ENCODE data around the gene NRG3.

Gene NRG3

GRCh38 chr10:81885491-81885890, 10.5 kb downstream of the NRG3 start:
- no peak for DNase-seq

DNA sequence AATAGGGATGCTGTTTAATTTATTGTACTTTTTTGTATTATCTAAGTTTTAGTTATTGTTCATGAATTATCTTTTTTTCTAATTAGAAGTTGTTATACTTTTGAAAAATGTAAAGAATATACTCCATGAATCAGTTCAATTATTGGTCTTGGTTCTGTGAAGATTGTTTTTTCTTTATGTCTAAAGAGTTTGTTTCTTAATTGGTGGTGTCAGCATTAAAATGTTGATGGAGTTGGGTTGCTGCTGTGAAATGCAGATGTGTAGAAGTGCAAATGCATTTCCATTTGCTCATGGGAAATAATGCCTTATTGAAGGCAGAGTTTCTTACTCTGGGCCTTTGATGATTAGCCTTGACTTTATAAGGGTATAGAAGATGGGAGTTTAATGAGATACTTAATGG, 11.9 kb downstream of the NRG3 start:
- DNase-seq = no peak

DNA sequence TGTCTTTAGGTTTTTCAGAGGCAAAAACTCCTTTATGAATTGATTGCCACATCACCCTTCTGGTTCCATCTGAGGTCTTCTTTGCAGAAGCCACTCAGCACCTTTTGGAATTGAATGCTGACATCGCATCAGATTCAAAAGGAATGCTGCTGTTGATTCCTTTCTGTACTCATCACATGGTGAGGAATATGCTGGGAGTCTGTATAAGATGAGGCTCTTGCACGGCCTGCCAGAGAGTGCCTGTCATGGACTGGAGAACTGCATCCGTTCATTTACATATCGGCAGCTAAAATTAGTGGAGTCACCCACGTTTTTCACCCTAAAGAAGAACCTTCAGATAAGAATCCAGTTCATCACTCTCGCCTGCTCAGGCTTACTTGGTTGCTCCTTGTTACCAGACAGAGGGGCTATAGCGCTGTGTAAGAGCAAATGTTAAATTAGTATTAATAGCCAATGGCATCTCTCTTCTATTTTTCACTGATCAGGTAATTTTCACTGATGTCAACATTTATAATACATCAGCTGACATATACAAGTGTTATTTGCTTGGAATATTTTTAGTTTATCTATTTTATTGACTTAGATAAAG, 14.3 kb downstream of the NRG3 start:
- no peak for DNase-seq

DNA sequence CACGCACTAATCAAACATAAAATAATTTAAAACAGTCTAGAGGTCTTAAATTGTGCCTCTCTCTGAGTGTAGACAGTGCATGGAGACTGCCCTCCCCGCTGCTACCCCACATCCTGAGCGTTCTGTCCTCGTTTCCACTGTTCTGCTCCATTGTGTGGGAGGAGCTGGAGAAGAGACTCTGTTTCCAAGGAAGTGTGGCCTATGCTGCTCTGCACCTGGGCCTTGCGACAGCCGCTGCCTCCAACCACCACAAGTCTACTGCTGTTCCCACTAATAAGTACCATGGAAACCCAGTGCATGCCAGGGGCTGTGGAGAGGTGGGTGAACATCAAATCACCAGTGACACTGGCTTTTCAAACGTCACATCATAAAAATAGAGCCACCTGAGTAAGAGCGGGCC, 19.6 kb downstream of the NRG3 start:
- no peak for DNase-seq

DNA sequence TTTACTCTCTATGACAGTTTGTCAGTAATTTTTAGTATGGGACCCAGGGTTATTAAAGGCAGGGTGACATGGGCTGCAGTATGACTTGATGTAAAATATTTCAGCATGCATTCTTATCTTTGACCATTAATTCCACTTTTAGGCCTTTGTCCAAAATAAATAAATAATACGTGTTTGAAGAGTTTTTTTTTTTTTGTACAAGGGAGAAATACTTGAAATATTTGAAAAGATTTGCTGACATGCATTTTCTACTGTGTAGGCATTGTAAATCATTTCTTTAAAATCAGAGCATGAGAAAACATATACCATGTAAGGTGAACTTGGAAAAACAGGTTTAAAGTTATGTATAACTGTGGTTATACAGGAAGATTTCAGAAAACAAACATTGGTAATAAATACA, 23.5 kb downstream of the NRG3 start:
- DNase-seq = no peak

GRCh38 chr10:81900989-81901388, 26.0 kb downstream of the NRG3 start:
- DNase-seq = no peak

- no peak for DNase-seq
Observed at GRCh38 chr10:81903472-81903871, 28.5 kb downstream of the NRG3 start.

DNA sequence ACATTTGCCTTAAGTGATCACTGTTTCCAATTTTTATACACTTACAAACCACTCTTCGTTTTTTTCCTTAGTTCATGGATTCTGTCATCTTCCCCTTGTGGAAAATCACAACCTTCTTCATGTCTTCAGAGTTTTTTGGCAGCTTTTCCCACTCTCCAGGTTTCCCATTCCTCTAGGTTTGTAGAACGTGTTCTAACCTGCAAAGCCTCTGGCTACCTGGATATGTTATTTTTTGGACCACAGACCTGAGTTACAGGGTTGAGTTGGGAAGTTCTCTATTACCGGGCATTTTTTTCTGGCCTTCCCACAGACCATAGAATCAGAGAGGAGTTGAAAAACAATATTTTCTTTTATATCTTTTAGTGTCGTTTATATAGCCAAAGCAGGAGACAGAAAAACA, 30.2 kb downstream of the NRG3 start:
- DNase-seq = no peak

GRCh38 chr10:81909453-81909852, 34.5 kb downstream of the NRG3 start:
- no peak for DNase-seq

GRCh38 chr10:81911328-81911727, 36.3 kb downstream of the NRG3 start:
- no peak for DNase-seq

DNA sequence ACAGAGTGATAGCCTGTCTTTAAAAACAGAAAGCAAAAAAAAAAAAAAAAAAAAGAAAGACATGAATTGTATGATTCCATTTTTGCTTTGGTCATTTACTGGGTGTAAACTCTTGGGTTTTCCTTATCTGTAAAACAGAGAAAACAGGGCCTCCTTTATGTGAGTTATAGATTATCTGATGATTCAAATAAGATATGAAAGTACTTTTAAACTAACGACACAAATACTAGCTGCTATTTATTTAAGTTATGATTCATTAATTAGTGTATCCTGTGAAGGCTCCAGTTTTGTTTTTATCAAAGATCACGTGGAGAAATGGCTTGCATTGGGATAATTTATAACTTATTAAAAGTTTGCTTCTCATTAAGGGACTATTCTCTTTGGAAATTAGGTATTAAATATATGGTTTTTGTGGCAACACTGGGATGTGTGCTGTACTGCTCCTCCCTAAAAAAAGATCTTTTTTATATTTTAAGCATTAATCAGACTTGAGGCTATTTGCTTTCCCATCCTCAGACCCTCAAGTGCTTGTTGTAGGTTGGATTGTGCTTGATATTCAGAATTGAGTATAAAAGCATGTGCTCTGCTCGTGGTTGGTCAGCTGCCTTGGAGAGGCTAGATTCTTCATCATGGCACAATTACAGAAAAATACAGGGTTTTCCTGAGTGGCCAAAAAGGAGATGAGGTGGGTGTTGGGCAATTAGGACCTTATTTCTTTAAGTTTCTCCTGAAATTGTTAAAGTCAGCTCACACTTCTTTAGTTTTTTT, 39.9 kb downstream of the NRG3 start:
- no peak for DNase-seq

DNA sequence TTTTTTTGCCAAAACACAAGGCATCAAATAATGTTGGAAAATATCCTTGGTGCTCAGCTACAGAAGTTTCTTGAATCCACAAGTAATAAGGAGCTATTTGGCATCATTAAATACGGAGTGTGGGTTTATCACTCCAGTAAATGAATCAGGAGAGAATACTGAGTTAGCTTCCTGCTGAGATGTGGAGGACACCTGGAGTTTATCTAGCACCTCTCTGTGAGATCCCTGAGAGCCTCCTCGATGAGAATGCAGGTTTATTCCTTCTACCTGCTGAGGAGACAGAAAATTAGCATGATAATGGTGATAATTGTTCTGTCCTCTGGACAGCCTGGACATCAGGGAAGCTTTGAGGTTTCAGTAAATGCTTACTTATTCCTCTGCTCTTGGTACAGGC, 40.5 kb downstream of the NRG3 start:
- peak; percentile 8 for DNase-seq

DNA sequence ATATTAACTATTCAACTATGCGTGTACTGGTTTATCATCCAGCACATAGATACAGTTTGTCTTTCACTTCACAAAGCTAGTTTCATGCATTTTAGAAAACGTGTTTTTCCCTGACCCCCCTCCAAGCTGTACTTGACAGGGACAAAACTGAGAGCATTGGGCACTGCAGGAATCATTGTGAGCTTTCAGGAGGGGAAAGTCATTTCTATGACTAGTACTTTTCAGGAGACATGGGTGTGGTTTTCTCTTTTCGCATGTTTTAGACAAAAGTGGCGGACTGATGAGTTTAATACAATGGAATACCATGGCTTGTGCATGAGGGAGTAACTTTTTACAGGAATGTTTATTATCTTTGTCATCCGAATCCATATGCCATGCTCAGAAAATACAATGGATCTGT, 42.7 kb downstream of the NRG3 start:
- no peak for DNase-seq

DNA sequence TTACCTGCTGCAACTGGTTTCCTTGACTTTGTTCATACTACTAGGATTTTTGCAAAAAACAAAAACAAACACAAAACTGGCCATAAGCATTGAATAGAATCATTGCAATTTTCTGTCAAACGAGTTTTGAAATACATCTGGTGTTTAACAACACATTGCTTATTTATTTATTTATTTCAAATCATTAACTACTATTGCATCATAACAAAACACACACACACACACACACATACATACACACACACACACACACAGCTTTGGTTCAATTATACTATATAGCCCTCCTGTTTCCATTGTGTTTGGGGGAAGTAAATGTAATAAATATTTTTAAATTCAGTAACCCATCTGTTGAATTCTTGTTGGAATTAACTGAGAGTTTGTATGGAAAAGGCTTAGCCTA, 43.8 kb downstream of the NRG3 start:
- no peak for DNase-seq

GRCh38 chr10:81920213-81920829, 45.3 kb downstream of the NRG3 start:
- no peak for DNase-seq

DNA sequence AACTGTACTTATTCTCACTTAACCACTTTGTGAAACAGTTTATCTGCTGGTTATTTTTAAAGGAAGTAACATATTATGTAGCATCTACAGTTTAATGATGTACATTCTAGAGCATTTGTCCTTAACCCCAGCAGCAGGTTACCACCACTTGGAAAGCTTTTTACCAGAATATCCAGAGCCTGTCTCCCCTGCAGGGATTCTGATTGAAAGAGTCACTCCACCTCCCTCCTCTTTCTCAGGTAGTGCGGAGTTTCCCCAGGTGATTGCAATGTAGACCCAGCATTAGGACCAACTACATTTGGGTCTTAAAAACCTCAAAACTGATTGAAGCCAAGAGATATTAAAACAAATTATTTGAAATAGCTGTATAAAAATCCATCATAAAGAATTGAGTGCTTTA, 53.1 kb downstream of the NRG3 start:
- DNase-seq = no peak

GRCh38 chr10:81943583-81943982, 68.6 kb downstream of the NRG3 start:
- DNase-seq = no peak

DNA sequence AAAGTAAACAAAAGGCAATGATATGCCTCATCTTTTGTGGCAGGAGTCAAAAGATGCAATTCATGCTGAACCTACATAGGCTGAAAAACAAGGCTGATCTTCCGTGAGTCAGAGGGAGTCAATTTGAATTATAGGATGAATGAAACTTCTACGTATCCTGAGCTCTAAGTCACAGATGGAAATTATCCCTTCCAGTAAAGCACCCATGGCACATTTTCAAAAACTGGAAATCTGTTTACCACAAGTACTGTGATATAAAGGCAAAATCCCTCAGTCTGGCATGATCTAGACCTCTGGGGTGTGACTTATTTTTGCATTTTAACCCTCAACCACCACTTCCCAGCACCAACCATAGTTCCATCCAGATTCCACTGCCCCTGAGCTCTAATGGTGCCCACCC, 69.6 kb downstream of the NRG3 start:
- no peak for DNase-seq

DNA sequence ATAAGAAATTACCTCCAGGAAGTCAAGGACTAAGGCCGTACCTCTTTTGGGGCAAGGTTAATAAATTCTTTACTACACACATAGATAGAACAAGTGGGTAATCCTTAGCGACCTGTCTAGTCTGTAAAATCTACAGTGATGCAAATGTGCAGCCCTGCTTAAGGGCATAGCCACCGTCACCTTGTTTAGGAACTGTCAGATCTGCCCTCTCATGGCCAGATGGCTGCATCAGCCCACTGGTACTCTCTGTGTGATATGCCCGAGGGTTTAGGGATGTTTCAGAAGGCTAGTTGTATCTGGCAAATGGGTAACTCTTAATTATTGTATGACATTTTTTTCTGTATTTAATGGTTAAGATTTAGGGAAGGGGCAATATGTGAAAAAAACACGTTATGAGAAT, 74.3 kb downstream of the NRG3 start:
- DNase-seq = no peak

DNA sequence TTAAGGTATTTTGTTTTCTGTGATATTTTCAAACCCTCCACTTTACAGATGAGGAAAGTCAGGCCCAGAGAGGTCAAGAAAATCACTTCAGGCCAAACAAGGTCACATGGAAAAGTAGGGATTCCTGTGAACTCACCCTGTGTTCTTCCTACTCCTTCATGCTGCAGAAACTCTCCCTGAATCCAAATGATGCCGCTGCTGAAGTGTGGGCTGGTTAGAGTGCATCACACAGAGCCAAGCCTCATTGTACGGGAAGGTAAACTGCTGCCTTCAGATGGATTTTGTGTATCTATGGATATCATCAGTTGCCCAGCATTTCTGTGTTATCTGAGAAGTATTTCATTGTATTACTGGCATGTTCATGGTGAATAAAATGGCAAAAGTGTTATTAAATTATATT, 75.4 kb downstream of the NRG3 start:
- no peak for DNase-seq

- DNase-seq = no peak
Observed at GRCh38 chr10:81953420-81953819, 78.4 kb downstream of the NRG3 start.

DNA sequence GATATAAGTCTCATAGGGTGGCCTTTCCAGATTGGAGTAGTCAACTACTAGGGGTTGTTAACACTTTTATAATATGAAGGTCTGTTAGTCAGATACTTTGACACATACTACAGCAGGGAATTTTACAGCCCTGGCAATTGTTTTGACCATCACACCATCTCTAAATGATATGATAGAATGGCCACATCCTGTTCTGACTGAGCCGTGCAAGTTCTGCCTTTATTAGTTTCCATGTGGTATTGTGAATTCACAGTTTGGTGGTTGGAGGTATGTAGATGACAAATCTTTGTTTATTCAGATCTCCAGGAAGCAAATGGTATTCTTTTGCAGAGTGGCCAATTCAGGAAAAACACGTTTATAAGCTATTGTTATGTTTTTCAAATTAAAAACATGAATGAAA, 83.0 kb downstream of the NRG3 start:
- no peak for DNase-seq

GRCh38 chr10:81959016-81959415, 84.0 kb downstream of the NRG3 start:
- DNase-seq = no peak

GRCh38 chr10:81961451-81962184, 86.6 kb downstream of the NRG3 start:
- no peak for DNase-seq
